ENCODE measurements around the gene NMT1.

NMT1 gene

GRCh38 chr17:45104907-45105624, 43.9 kb downstream of the NMT1 start:
- DNase-seq (ENCODE audit: low read depth), result no peak

- no peak for DNase-seq (ENCODE audit: low read depth)
Observed at GRCh38 chr17:45106096-45106495, 45.0 kb downstream of the NMT1 start.

- DNase-seq (ENCODE audit: low read depth), result no peak
Observed at GRCh38 chr17:45106582-45106981, 45.5 kb downstream of the NMT1 start.

- DNase-seq (ENCODE audit: low read depth), result no peak
Observed at GRCh38 chr17:45107293-45108010, 46.3 kb downstream of the NMT1 start.

GRCh38 chr17:45108051-45108450, 46.9 kb downstream of the NMT1 start:
- DNase-seq (ENCODE audit: low read depth), result no peak

- no peak for DNase-seq (ENCODE audit: low read depth)
Observed at GRCh38 chr17:45108595-45109521, 47.7 kb downstream of the NMT1 start.

- no peak for DNase-seq (ENCODE audit: low read depth)
Observed at GRCh38 chr17:45110676-45111611, 49.8 kb downstream of the NMT1 start.

GRCh38 chr17:45111850-45112249, 50.7 kb downstream of the NMT1 start:
- no peak for DNase-seq (ENCODE audit: low read depth)

GRCh38 chr17:45112559-45113423, 51.7 kb downstream of the NMT1 start:
- no peak for DNase-seq (ENCODE audit: low read depth)

- DNase-seq (ENCODE audit: low read depth), result no peak
Observed at GRCh38 chr17:45113424-45113754, 52.3 kb downstream of the NMT1 start.

GRCh38 chr17:45114117-45114932, 53.2 kb downstream of the NMT1 start:
- DNase-seq (ENCODE audit: low read depth), result no peak

- no peak for DNase-seq (ENCODE audit: low read depth)
Observed at GRCh38 chr17:45115015-45115625, 54.0 kb downstream of the NMT1 start.

GRCh38 chr17:45115871-45116270, 54.8 kb downstream of the NMT1 start:
- no peak for DNase-seq (ENCODE audit: low read depth)

GRCh38 chr17:45116434-45117016, 55.4 kb downstream of the NMT1 start:
- DNase-seq (ENCODE audit: low read depth), result no peak

- no peak for DNase-seq (ENCODE audit: low read depth)
Observed at GRCh38 chr17:45117334-45117733, 56.2 kb downstream of the NMT1 start.

GRCh38 chr17:45117848-45118646, 56.9 kb downstream of the NMT1 start:
- no peak for DNase-seq (ENCODE audit: low read depth)

- DNase-seq (ENCODE audit: low read depth), result no peak
Observed at GRCh38 chr17:45118691-45119090, 57.6 kb downstream of the NMT1 start.

GRCh38 chr17:45119964-45120363, 58.8 kb downstream of the NMT1 start:
- DNase-seq (ENCODE audit: low read depth), result no peak

Data from GM04503 (cell line).